Prostate gland (tissue), 2 donors: ENCODE results near the gene ESAM. TPM values are rescaled to one million over a fixed set of nuclear protein-coding genes. Genes with fewer than 3 reads are reported as not detected.

Source experiments
- DNase-seq: peaks from one replicate; pipeline ENCODE4 v3.0.0-alpha.2; 2019; ENCODE audit warnings: low spot score
- H3K27ac ChIP-seq, 2 donors: fragments of 200-600 bp; sonication (generic); 2 replicates each; pipeline ENCODE4 v1.5.1; 2017 to 2019
- H3K27me3 ChIP-seq: fragments of 200-600 bp; sonication (generic); replicated peaks from 2 replicates; pipeline ENCODE4 v1.5.1; 2019; ENCODE audit not compliant: insufficient read depth
- H3K36me3 ChIP-seq, 2 donors: fragments of 200-600 bp; sonication (generic); 1 replicate in 1 of 2; 2 replicates in 1 of 2; pipeline versions ENCODE4 v1.5.1 to v1.8.1; 2017 to 2019
- H3K4me1 ChIP-seq: fragments of 200-600 bp; sonication (generic); replicated peaks from 2 replicates; pipeline ENCODE4 v1.5.1; 2019
- H3K4me3 ChIP-seq, 2 donors: fragments of 200-600 bp; sonication (generic); 2 replicates each; pipeline ENCODE4 v1.5.1; 2017 to 2019
- H3K9me3 ChIP-seq: fragments of 200-600 bp; sonication (generic); 2 replicates; pipeline ENCODE4 v1.5.1; 2017
- CTCF ChIP-seq, 4 experiments: fragments of 200-600 bp in 2 of 4; fragments of 450-650 bp in 2 of 4; sonication (generic) in 2 of 4; IDR thresholded peaks; 1 replicate in 3 of 4; 2 replicates in 1 of 4; pipeline ENCODE4 v1.5.1; 2016 to 2019; ENCODE audit warnings: antibody characterized with exemption in 4 of 4, mild to moderate bottlenecking in 2 of 4, moderate library complexity in 2 of 4
- POLR2A ChIP-seq: fragments of 450-650 bp; IDR thresholded peaks from one replicate; pipeline ENCODE4 v1.6.1; 2016; ENCODE audit warnings: antibody characterized with exemption, mild to moderate bottlenecking
- POLR2AphosphoS5 ChIP-seq: sonication (generic); formaldehyde crosslinking; IDR thresholded peaks from one replicate; pipeline ENCODE4 v1.6.1; 2017; ENCODE audit warnings: antibody characterized with exemption
- WGBS: methylation state at CpG from one replicate; pipeline ENCODE4 v1.1.5; 2018; 5-methylcytosine and 5-hydroxymethylcytosine counted together
- intact Hi-C: fragments of 100-400 bp; cut with DNase I; formaldehyde crosslinking; loops from one replicate; pipeline ENCODE4 v1.14.2; 2022
- total RNA-seq, 2 donors: library from RNA; depleted of rRNA; stranded (reverse); fragments of >200 nt; gene quantifications; one replicate each; pipeline ENCODE4 v1.1.0, GENCODE V29; 2016

Gene ESAM
- total RNA-seq, 2 donors from 2014 or later: 12.1 to 18.6 TPM

GRCh38 chr11:124748481-124749343, 13.4 kb downstream of the ESAM start:
- Histone ChIP-seq H3K4me1 (no peaks in the 10 kb centered on the region), H3K27ac (no peak overlapping the region)

DNA sequence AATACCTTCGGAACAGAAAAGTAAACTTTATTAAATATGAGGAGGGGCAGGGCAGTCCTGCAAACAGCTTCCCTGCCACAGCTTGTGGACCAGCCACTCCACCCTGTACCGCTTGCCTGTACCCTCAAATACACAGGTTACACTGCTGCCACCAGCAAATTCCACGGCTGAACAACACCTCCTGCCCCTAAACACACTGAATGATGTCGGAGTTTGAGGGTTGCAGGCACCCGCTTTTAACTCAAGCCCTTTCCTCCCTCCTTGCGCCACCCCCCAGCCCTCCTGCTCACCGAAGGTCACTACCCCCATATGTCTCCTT, 14.0 kb downstream of the ESAM start:
- intact Hi-C loops: no loop called here
- no peak for TF ChIP-seq POLR2AphosphoS5
- TF ChIP-seq CTCF (IDR thresholded peaks at IDR 0.05): no peak
- Histone ChIP-seq H3K4me3 (no peak overlapping the region), H3K27ac (no peak overlapping the region), H3K9me3 (no peaks in the 10 kb centered on the region), H3K4me1 (no peaks in the 10 kb centered on the region), H3K27me3 (no peaks in the 10 kb centered on the region), H3K36me3 (no peaks in the 10 kb centered on the region)
- DNase-seq: no peak
- 60% methylated on average over 7 of the region's 7 CpGs for WGBS

More at GRCh38 chr11:124748481-124749343, 13.4 kb downstream of the ESAM start:
- H3K36me3 ChIP-seq: no peaks in the 10 kb centered on the region
- H3K4me3 ChIP-seq: no peak overlapping the region
- intact Hi-C loops: no loop called here
- no peaks in the 10 kb centered on the region for H3K27me3 ChIP-seq
- 53% methylated on average over 12 of the region's 12 CpGs for WGBS
- H3K9me3 ChIP-seq: no peaks in the 10 kb centered on the region
- TF ChIP-seq POLR2AphosphoS5 (no peak), POLR2A (no peak), CTCF (IDR thresholded peaks at IDR 0.05) (no peak)
- DNase-seq: no peak

- DNase-seq: no peak
- H3K27ac ChIP-seq: peak overlapping the region; percentile 60 to 72
- intact Hi-C loops: no loop called here
These were observed 14.5 kb downstream of the ESAM start for GRCh38 chr11:124747406-124748099.

GRCh38 chr11:124746621-124747243, 15.4 kb downstream of the ESAM start:
- 4% methylated on average over 28 of the region's 37 CpGs for WGBS
- peak overlapping the region; percentile 60 to 72 for H3K27ac ChIP-seq
- no peaks in the 10 kb centered on the region for H3K27me3 ChIP-seq

More at GRCh38 chr11:124747406-124748099, 14.5 kb downstream of the ESAM start:
- no peaks in the 10 kb centered on the region for H3K9me3 ChIP-seq
- H3K4me3 ChIP-seq: peak overlapping the region in 1 of 2 donors; percentile 45
- TF ChIP-seq CTCF (IDR thresholded peaks at IDR 0.05): no peak
- TF ChIP-seq POLR2AphosphoS5: no peak
- no peak for TF ChIP-seq POLR2A
- H3K27me3 ChIP-seq: no peaks in the 10 kb centered on the region
- 65% methylated on average over 14 of the region's 14 CpGs for whole genome bisulfite sequencing
- H3K36me3 ChIP-seq: no peaks in the 10 kb centered on the region
- H3K4me1 ChIP-seq: no peaks in the 10 kb centered on the region

More at GRCh38 chr11:124746621-124747243, 15.4 kb downstream of the ESAM start:
- TF ChIP-seq CTCF (IDR thresholded peaks at IDR 0.05): peak; percentile 31 to 52 (median 42)
- peak; percentile 89 for TF ChIP-seq POLR2AphosphoS5
- TF ChIP-seq POLR2A: peak; percentile 81
- Histone ChIP-seq H3K4me3 (peak overlapping the region; percentile 42 to 45), H3K36me3 (no peaks in the 10 kb centered on the region), H3K9me3 (no peaks in the 10 kb centered on the region), H3K4me1 (no peaks in the 10 kb centered on the region)
- peak; percentile 88 for DNase-seq
- intact Hi-C loops: no loop called here
